Measurements from ENCODE around the gene CUX1.

Gene CUX1

DNA sequence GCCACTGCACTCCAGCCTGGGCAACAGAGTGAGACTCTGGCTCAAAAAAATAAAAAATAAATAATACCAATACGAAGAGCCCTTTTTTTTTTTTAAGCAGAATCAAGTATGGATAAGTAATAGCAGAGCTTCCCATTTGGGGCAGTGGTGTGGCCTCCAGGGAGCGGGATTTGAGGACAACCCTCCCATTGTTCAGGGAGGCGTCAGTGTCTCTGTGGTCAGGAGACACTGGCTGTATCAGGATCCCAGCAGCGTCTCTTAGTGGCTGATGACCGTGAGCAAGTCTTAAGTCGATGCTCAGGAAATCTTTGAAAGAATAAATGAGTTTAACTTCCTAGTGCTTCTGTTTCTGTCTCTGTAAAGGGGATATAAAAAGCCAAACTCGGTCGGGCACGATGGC is 444.0 kb downstream of the CUX1 start:
- Histone ChIP-seq H2AFZ (ENCODE audit: low read depth, low read length) (no peak overlapping the region), H3K36me3 (ENCODE audit: insufficient read depth, low read length) (no peaks in the 10 kb centered on the region), H3K4me3 (ENCODE audit: low read depth in 1 of 2, low read length in 2 of 2) (no peak overlapping the region), H3K27me3 (ENCODE audit: insufficient read depth, low read length, poor library complexity) (no peaks in the 10 kb centered on the region), H3K4me2 (ENCODE audit: insufficient read depth, low read length) (no peak overlapping the region), H4K20me1 (ENCODE audit: insufficient read depth, low read length) (0 out of 2 replicates have a peak, but pooled peaks cover 2% of the 10 kb centered on the region), H3K27ac (ENCODE audit: low read length) (no peak overlapping the region), H3K9ac (ENCODE audit: low read depth, low read length) (no peak overlapping the region), H3K4me1 (ENCODE audit: insufficient read depth, low read length) (no peaks in the 10 kb centered on the region), H3K9me3 (ENCODE audit: insufficient read depth, low read length, severe bottlenecking) (no peaks in the 10 kb centered on the region), H3K79me2 (ENCODE audit: insufficient read depth, low read length) (no peaks in the 10 kb centered on the region)
- no peak for TF ChIP-seq EZH2 (IDR thresholded peaks at IDR 0.05; ENCODE audit: borderline replicate concordance, low read depth, low read length, severe bottlenecking)
- TF ChIP-seq, protein P1, sequence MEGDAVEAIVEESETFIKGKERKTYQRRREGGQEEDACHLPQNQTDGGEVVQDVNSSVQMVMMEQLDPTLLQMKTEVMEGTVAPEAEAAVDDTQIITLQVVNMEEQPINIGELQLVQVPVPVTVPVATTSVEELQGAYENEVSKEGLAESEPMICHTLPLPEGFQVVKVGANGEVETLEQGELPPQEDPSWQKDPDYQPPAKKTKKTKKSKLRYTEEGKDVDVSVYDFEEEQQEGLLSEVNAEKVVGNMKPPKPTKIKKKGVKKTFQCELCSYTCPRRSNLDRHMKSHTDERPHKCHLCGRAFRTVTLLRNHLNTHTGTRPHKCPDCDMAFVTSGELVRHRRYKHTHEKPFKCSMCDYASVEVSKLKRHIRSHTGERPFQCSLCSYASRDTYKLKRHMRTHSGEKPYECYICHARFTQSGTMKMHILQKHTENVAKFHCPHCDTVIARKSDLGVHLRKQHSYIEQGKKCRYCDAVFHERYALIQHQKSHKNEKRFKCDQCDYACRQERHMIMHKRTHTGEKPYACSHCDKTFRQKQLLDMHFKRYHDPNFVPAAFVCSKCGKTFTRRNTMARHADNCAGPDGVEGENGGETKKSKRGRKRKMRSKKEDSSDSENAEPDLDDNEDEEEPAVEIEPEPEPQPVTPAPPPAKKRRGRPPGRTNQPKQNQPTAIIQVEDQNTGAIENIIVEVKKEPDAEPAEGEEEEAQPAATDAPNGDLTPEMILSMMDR (IDR thresholded peaks at IDR 0.05; ENCODE audit: borderline replicate concordance, extremely low read depth, low read length, poor library complexity, severe bottlenecking) = no peak
- DNase-seq = no peak
- ATAC-seq (ENCODE audit: insufficient read depth, low read depth) = no peak

DNA sequence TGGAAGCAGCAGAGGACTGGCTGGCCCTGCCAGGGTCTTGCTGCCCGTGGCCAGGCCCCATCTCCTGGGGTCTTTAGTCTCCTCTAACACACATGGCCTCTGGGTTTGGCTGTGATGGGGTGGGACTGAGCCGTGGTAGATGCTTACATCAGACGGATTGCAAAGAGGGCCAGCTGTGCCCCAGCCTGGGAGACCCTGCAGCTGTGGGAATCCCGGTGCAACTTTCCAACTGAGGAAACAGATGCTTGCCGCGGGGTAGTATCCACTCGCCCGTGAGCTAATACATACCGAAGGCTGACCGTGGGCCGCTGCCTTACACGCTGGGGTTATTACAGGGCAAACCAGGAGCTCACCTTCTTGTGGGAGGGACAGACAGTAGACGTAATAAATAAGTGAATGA is 445.1 kb downstream of the CUX1 start:
- Histone ChIP-seq H3K4me3 (ENCODE audit: low read depth in 1 of 2, low read length in 2 of 2) (no peak overlapping the region), H3K9me3 (ENCODE audit: insufficient read depth, low read length, severe bottlenecking) (no peaks in the 10 kb centered on the region), H3K27ac (ENCODE audit: low read length) (no peak overlapping the region), H2AFZ (ENCODE audit: low read depth, low read length) (no peak overlapping the region), H3K27me3 (ENCODE audit: insufficient read depth, low read length, poor library complexity) (no peaks in the 10 kb centered on the region), H4K20me1 (ENCODE audit: insufficient read depth, low read length) (0 out of 2 replicates have a peak, but pooled peaks cover 2% of the 10 kb centered on the region), H3K4me1 (ENCODE audit: insufficient read depth, low read length) (no peaks in the 10 kb centered on the region), H3K79me2 (ENCODE audit: insufficient read depth, low read length) (no peaks in the 10 kb centered on the region), H3K4me2 (ENCODE audit: insufficient read depth, low read length) (no peak overlapping the region), H3K36me3 (ENCODE audit: insufficient read depth, low read length) (no peaks in the 10 kb centered on the region), H3K9ac (ENCODE audit: low read depth, low read length) (no peak overlapping the region)
- ATAC-seq (ENCODE audit: insufficient read depth, low read depth) (no peak), DNase-seq (no peak)
- TF ChIP-seq EZH2 (IDR thresholded peaks at IDR 0.05; ENCODE audit: borderline replicate concordance, low read depth, low read length, severe bottlenecking) = no peak
- TF ChIP-seq, protein P1 (IDR thresholded peaks at IDR 0.05; ENCODE audit: borderline replicate concordance, extremely low read depth, low read length, poor library complexity, severe bottlenecking) = no peak

DNA sequence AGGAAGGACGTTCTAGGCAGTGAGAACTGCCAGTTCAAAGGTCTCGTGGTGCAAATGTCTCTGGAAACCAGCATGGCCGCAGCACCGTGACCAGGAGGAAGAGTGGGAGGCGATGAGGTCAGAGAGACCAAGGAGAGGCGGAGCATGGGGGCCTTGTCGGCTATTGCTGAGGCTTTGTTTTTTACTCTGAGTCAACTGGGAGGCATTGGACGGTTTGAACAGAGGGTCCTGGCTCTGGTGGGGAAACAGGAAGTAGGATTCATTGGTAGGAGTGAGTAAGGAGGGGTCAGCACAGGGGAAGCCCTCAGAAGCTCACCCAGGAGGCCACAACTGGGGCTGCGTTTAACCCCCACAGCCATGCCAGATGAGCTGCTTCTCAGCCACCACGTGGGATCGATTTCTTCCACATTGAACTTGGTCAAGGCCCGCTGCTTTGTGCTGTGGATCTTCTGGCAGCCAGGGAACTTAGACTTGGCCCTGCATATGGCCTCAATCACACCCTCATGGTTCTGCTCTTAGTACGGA is 447.0 kb downstream of the CUX1 start:
- Histone ChIP-seq H3K9ac (ENCODE audit: low read depth, low read length) (no peak overlapping the region), H3K27me3 (ENCODE audit: insufficient read depth, low read length, poor library complexity) (no peaks in the 10 kb centered on the region), H3K4me1 (ENCODE audit: insufficient read depth, low read length) (no peaks in the 10 kb centered on the region), H2AFZ (ENCODE audit: low read depth, low read length) (no peak overlapping the region), H3K4me2 (ENCODE audit: insufficient read depth, low read length) (no peak overlapping the region), H3K4me3 (ENCODE audit: low read depth in 1 of 2, low read length in 2 of 2) (no peak overlapping the region), H4K20me1 (ENCODE audit: insufficient read depth, low read length) (peaks cover 2% of the 10 kb centered on the region; the same call in 1 of the 2 replicates), H3K79me2 (ENCODE audit: insufficient read depth, low read length) (no peaks in the 10 kb centered on the region), H3K9me3 (ENCODE audit: insufficient read depth, low read length, severe bottlenecking) (no peaks in the 10 kb centered on the region), H3K27ac (ENCODE audit: low read length) (no peak overlapping the region), H3K36me3 (ENCODE audit: insufficient read depth, low read length) (no peaks in the 10 kb centered on the region)
- ATAC-seq (ENCODE audit: insufficient read depth, low read depth) (no peak), DNase-seq (no peak)
- no peak for TF ChIP-seq EZH2 (IDR thresholded peaks at IDR 0.05; ENCODE audit: borderline replicate concordance, low read depth, low read length, severe bottlenecking)
- TF ChIP-seq, protein P1 (IDR thresholded peaks at IDR 0.05; ENCODE audit: borderline replicate concordance, extremely low read depth, low read length, poor library complexity, severe bottlenecking) = no peak
